ENCODE data around the gene RGS3.

GRCh38 chr9:113634596-113635515, 171.3 kb downstream of the RGS3 start:
- TF ChIP-seq POLR2A (IDR thresholded peaks at IDR 0.05; ENCODE audit: low read length) (no peak), GATA1 (IDR thresholded peaks at IDR 0.05; ENCODE audit: low read depth, low read length) (no peak)

Data from erythroblast (primary cell).